COR-L47 (cell line): ENCODE data around the gene POGZ.

Source experiments
- DNase-seq: peaks from one replicate; lab custom pipeline; 2025; lab: John Stamatoyannopoulos, UW

The POGZ gene

GRCh38 chr1:151459331-151460046, at the start of gene POGZ:
Gene POGZ (minus strand): TSS chr1:151459494. CDS start chr1:151442204, 17,290 bp downstream.
- DNase-seq = peak; percentile 91

- DNase-seq = no peak
These were observed 49.5 kb upstream of the POGZ start for GRCh38 chr1:151508833-151509232.

GRCh38 chr1:151504759-151505158, 45.5 kb upstream of the POGZ start:
- no peak for DNase-seq

- no peak for DNase-seq
These were observed 45.0 kb upstream of the POGZ start for GRCh38 chr1:151504252-151504651.

GRCh38 chr1:151502859-151503780, 43.8 kb upstream of the POGZ start:
- no peak for DNase-seq

- no peak for DNase-seq
These were observed 42.9 kb upstream of the POGZ start for GRCh38 chr1:151502035-151502700.

- no peak for DNase-seq
These were observed 42.2 kb upstream of the POGZ start for GRCh38 chr1:151501474-151501873.

GRCh38 chr1:151499930-151500329, 40.6 kb upstream of the POGZ start:
- no peak for DNase-seq

- no peak for DNase-seq
These were observed 40.1 kb upstream of the POGZ start for GRCh38 chr1:151499365-151499764.

- no peak for DNase-seq
These were observed 36.0 kb upstream of the POGZ start for GRCh38 chr1:151495316-151495715.

- peak; percentile 13 for DNase-seq
These were observed 35.5 kb upstream of the POGZ start for GRCh38 chr1:151494741-151495281.

- DNase-seq = no peak
These were observed 33.7 kb upstream of the POGZ start for GRCh38 chr1:151493042-151493441.

GRCh38 chr1:151492120-151492519, 32.8 kb upstream of the POGZ start:
- no peak for DNase-seq

- DNase-seq = no peak
These were observed 32.3 kb upstream of the POGZ start for GRCh38 chr1:151491641-151492040.

GRCh38 chr1:151486557-151486956, 27.3 kb upstream of the POGZ start:
- no peak for DNase-seq

- DNase-seq = no peak
These were observed 26.5 kb upstream of the POGZ start for GRCh38 chr1:151485685-151486255.

- no peak for DNase-seq
These were observed 22.7 kb upstream of the POGZ start for GRCh38 chr1:151482017-151482416.

- DNase-seq = no peak
These were observed 20.2 kb upstream of the POGZ start for GRCh38 chr1:151479462-151479861.

GRCh38 chr1:151478923-151479322, 19.6 kb upstream of the POGZ start:
- DNase-seq = no peak

- DNase-seq = no peak
These were observed 19.0 kb upstream of the POGZ start for GRCh38 chr1:151478140-151478812.

- DNase-seq = no peak
These were observed 17.8 kb upstream of the POGZ start for GRCh38 chr1:151477066-151477465.
